ENCODE measurements around the gene OLIG2.

Gene OLIG2

DNA sequence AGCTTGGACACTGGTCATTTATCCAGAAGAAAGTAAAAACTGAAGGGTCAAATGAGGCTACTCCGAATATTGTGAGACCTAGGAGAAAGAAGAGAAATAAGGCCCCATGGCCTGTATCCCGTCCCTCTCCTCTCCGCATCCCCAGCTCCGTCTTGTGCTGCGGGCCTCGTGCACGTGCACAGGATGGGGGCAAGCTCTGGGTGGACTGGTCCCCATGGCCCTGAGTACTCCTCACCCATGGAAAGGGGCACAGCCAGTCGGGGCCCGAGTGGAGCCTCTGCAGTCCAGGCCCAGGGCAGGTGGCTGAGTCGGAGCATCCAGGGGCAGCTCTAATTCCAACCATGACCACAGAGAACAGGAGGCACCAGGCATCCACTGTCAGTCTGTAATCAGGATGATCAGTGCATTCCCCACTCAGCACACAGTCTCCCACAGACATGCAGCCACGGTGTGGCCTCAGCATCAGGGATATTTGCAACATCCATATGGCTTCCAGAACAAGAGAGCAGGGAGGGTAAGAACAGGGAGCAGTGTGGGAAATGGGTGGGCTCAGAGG, 31.7 kb downstream of the OLIG2 start:
- TF ChIP-seq TCF4 (CRISPR knock-in tag; IDR thresholded peaks at IDR 0.05; ENCODE audit: borderline replicate concordance) = no peak
- TF ChIP-seq, protein P1, sequence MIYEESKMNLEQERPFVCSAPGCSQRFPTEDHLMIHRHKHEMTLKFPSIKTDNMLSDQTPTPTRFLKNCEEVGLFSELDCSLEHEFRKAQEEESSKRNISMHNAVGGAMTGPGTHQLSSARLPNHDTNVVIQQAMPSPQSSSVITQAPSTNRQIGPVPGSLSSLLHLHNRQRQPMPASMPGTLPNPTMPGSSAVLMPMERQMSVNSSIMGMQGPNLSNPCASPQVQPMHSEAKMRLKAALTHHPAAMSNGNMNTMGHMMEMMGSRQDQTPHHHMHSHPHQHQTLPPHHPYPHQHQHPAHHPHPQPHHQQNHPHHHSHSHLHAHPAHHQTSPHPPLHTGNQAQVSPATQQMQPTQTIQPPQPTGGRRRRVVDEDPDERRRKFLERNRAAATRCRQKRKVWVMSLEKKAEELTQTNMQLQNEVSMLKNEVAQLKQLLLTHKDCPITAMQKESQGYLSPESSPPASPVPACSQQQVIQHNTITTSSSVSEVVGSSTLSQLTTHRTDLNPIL (CRISPR knock-in tag; IDR thresholded peaks at IDR 0.05; ENCODE audit: low read depth) = no peak
- no peak for TF ChIP-seq CSDC2 (CRISPR knock-in tag; IDR thresholded peaks at IDR 0.05)
- TF ChIP-seq ZNF70 (CRISPR knock-in tag; IDR thresholded peaks at IDR 0.05) = no peak
- TF ChIP-seq ISL1 (CRISPR knock-in tag; IDR thresholded peaks at IDR 0.05) = no peak
- no peak for TF ChIP-seq ZFP3 (CRISPR knock-in tag; IDR thresholded peaks at IDR 0.05)
- no peak for TF ChIP-seq TOX (CRISPR knock-in tag; IDR thresholded peaks at IDR 0.05; ENCODE audit: borderline replicate concordance)
- TF ChIP-seq ZNF8 (CRISPR knock-in tag; IDR thresholded peaks at IDR 0.05) = no peak
- TF ChIP-seq ARNTL (CRISPR knock-in tag; IDR thresholded peaks at IDR 0.05; ENCODE audit: borderline replicate concordance, low read depth) = no peak
- TF ChIP-seq BACH2 (CRISPR knock-in tag; IDR thresholded peaks at IDR 0.05; ENCODE audit: borderline replicate concordance) = no peak
- TF ChIP-seq ESRRG (CRISPR knock-in tag; IDR thresholded peaks at IDR 0.05) = no peak

DNA sequence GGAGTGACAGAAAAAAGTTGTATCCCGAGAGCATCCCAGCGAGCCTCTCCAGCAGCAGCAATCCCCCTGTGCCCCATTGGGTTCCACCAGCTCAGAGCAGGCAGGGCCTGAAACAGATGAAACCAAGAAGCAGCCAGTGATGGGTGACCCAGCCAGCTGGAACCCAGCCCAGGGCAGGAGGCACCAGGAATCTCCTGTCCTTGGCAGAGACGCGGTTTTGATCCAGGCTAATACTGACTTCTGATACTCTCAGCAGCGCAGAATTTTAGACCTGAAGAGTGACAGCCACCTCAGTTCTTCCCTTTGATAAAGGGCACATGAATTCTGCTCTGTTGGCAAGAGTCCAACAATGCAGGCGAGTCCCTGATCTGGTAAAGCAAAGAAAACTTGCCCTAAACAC, 32.8 kb downstream of the OLIG2 start:
- TF ChIP-seq ESRRG (CRISPR knock-in tag; IDR thresholded peaks at IDR 0.05) = no peak
- no peak for TF ChIP-seq SNAI2 (CRISPR knock-in tag; IDR thresholded peaks at IDR 0.05)
- no peak for TF ChIP-seq TOX (CRISPR knock-in tag; IDR thresholded peaks at IDR 0.05; ENCODE audit: borderline replicate concordance)
- TF ChIP-seq ZNF8 (CRISPR knock-in tag; IDR thresholded peaks at IDR 0.05) = no peak
- TF ChIP-seq RARB (CRISPR knock-in tag; IDR thresholded peaks at IDR 0.05) = no peak
- TF ChIP-seq ZNF70 (CRISPR knock-in tag; IDR thresholded peaks at IDR 0.05) = no peak
- TF ChIP-seq, protein P2, sequence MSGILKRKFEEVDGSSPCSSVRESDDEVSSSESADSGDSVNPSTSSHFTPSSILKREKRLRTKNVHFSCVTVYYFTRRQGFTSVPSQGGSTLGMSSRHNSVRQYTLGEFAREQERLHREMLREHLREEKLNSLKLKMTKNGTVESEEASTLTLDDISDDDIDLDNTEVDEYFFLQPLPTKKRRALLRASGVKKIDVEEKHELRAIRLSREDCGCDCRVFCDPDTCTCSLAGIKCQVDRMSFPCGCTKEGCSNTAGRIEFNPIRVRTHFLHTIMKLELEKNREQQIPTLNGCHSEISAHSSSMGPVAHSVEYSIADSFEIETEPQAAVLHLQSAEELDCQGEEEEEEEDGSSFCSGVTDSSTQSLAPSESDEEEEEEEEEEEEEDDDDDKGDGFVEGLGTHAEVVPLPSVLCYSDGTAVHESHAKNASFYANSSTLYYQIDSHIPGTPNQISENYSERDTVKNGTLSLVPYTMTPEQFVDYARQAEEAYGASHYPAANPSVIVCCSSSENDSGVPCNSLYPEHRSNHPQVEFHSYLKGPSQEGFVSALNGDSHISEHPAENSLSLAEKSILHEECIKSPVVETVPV (CRISPR knock-in tag; IDR thresholded peaks at IDR 0.05) = no peak
- TF ChIP-seq, protein P1 (CRISPR knock-in tag; IDR thresholded peaks at IDR 0.05; ENCODE audit: low read depth) = no peak
- no peak for ATAC-seq

More for the DNA sequence above, 31.7 kb downstream of the OLIG2 start:
- ATAC-seq = no peak

DNA sequence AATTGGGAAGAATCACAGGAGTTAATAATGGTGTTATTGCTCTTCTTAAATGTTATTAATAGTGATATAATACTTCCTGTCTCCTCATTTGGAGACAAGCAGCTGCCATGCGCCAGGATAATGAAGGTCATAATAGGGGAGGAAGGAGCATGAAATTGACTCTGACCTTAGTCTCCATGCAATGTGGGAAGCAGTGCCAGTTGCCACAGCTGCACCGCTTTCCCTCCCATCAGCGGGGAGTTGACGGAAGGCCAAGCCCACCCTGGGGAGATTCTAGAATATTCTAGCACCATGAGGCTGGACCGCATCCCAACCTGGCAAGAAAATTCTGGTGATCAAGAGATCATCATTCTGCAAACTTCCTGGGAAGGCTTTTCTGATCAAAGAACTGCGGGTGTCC, 33.2 kb downstream of the OLIG2 start:
- TF ChIP-seq ARNTL (CRISPR knock-in tag; IDR thresholded peaks at IDR 0.05; ENCODE audit: borderline replicate concordance, low read depth) (no peak), OSR1 (CRISPR knock-in tag; IDR thresholded peaks at IDR 0.05) (no peak), ZC3H10 (CRISPR knock-in tag; IDR thresholded peaks at IDR 0.05) (no peak), ZFP3 (CRISPR knock-in tag; IDR thresholded peaks at IDR 0.05) (no peak), CSDC2 (CRISPR knock-in tag; IDR thresholded peaks at IDR 0.05) (no peak), BACH2 (CRISPR knock-in tag; IDR thresholded peaks at IDR 0.05; ENCODE audit: borderline replicate concordance) (no peak), SNAI2 (CRISPR knock-in tag; IDR thresholded peaks at IDR 0.05) (no peak), TOX (CRISPR knock-in tag; IDR thresholded peaks at IDR 0.05; ENCODE audit: borderline replicate concordance) (no peak), PPARA (CRISPR knock-in tag; IDR thresholded peaks at IDR 0.05; ENCODE audit: borderline replicate concordance) (no peak), ZNF70 (CRISPR knock-in tag; IDR thresholded peaks at IDR 0.05) (no peak), ZNF8 (CRISPR knock-in tag; IDR thresholded peaks at IDR 0.05) (no peak), ESRRG (CRISPR knock-in tag; IDR thresholded peaks at IDR 0.05) (no peak), GLIS3 (CRISPR knock-in tag; IDR thresholded peaks at IDR 0.05) (no peak), ISL1 (CRISPR knock-in tag; IDR thresholded peaks at IDR 0.05) (no peak)
- TF ChIP-seq, protein P1 (CRISPR knock-in tag; IDR thresholded peaks at IDR 0.05; ENCODE audit: low read depth) = no peak
- TF ChIP-seq, protein P3, sequence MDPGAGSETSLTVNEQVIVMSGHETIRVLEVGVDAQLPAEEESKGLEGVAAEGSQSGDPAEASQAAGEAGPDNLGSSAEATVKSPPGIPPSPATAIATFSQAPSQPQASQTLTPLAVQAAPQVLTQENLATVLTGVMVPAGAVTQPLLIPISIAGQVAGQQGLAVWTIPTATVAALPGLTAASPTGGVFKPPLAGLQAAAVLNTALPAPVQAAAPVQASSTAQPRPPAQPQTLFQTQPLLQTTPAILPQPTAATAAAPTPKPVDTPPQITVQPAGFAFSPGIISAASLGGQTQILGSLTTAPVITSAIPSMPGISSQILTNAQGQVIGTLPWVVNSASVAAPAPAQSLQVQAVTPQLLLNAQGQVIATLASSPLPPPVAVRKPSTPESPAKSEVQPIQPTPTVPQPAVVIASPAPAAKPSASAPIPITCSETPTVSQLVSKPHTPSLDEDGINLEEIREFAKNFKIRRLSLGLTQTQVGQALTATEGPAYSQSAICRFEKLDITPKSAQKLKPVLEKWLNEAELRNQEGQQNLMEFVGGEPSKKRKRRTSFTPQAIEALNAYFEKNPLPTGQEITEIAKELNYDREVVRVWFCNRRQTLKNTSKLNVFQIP (CRISPR knock-in tag; IDR thresholded peaks at IDR 0.05; ENCODE audit: borderline replicate concordance, low read depth) = no peak
- TF ChIP-seq, protein P2 (CRISPR knock-in tag; IDR thresholded peaks at IDR 0.05) = no peak
- TF ChIP-seq, protein P4, sequence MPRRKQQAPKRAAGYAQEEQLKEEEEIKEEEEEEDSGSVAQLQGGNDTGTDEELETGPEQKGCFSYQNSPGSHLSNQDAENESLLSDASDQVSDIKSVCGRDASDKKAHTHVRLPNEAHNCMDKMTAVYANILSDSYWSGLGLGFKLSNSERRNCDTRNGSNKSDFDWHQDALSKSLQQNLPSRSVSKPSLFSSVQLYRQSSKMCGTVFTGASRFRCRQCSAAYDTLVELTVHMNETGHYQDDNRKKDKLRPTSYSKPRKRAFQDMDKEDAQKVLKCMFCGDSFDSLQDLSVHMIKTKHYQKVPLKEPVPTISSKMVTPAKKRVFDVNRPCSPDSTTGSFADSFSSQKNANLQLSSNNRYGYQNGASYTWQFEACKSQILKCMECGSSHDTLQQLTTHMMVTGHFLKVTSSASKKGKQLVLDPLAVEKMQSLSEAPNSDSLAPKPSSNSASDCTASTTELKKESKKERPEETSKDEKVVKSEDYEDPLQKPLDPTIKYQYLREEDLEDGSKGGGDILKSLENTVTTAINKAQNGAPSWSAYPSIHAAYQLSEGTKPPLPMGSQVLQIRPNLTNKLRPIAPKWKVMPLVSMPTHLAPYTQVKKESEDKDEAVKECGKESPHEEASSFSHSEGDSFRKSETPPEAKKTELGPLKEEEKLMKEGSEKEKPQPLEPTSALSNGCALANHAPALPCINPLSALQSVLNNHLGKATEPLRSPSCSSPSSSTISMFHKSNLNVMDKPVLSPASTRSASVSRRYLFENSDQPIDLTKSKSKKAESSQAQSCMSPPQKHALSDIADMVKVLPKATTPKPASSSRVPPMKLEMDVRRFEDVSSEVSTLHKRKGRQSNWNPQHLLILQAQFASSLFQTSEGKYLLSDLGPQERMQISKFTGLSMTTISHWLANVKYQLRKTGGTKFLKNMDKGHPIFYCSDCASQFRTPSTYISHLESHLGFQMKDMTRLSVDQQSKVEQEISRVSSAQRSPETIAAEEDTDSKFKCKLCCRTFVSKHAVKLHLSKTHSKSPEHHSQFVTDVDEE (CRISPR knock-in tag; IDR thresholded peaks at IDR 0.05) = no peak
- TF ChIP-seq, protein P5, sequence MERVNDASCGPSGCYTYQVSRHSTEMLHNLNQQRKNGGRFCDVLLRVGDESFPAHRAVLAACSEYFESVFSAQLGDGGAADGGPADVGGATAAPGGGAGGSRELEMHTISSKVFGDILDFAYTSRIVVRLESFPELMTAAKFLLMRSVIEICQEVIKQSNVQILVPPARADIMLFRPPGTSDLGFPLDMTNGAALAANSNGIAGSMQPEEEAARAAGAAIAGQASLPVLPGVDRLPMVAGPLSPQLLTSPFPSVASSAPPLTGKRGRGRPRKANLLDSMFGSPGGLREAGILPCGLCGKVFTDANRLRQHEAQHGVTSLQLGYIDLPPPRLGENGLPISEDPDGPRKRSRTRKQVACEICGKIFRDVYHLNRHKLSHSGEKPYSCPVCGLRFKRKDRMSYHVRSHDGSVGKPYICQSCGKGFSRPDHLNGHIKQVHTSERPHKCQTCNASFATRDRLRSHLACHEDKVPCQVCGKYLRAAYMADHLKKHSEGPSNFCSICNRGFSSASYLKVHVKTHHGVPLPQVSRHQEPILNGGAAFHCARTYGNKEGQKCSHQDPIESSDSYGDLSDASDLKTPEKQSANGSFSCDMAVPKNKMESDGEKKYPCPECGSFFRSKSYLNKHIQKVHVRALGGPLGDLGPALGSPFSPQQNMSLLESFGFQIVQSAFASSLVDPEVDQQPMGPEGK (CRISPR knock-in tag; IDR thresholded peaks at IDR 0.05; ENCODE audit: borderline replicate concordance) = no peak
- no peak for ATAC-seq
